Fibroblast of skin of right quadriceps (primary cell): Measurements from ENCODE around the gene MRAS.
"Not testable (repeated sequence)": the region's sequence is repeated elsewhere in the genome, so short reads cannot be mapped to it uniquely, and the experiment has no call there.

Source experiments
- DNase-seq: peaks from one replicate; pipeline ENCODE4 v3.0.0-alpha.2; 2013

MRAS gene

DNA sequence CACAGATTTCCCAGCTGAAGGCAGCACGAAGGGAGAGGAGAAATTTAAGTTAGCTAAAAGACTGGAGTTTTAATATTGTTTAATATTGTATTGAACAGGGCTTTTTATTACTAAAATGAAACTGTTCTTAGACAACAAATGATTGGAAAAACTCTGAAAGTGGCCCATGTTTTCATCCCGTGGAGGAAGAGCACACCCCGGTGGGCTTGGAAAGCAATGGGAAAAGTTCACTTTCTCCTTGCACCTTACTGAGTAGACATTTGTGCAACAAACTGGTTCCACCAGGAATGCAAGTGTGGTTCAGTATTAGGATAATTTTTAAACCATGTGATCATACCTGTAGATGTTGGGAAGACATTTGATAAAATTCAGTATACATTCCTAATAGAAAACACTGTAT, 77.8 kb downstream of the MRAS start:
- no peak for DNase-seq

DNA sequence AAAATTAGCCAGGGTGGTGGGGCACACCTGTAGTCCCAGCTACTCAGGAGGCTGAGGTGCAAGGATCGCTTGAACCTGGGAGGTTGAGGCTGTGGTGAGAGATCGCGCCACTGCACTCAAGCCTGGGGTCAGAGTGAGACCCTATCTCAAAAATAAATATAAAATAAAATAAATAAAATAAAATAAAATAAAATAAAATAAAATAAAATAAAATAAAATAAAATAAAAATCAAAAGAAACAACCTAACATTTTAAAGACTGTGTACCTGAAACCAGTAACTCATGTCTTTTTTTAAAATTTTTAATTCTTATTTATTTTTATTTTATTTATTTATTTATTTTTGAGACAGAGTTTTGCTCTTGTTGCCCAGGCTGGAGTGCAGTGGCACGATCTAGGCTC, 78.4 kb downstream of the MRAS start:
- DNase-seq = not testable (repeated sequence)

DNA sequence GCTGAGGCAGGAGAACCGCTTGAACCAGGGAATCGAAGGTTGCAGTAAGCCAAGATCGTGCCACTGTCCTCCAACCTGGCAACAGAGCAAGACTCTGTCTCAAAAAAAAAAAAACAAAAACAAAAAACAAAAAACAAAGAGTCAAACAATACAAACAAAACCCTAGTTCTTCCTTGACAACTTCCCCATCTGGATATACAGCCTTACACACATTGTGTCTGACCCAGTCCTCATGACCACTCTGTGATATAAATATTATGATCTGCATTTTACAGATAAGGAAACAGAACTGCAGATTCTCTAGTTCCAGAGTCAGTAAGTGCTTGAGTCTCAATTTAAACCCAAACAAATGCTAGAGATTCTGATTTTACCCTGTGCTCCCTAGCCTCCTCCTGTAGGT, 81.3 kb downstream of the MRAS start:
- no peak for DNase-seq

DNA sequence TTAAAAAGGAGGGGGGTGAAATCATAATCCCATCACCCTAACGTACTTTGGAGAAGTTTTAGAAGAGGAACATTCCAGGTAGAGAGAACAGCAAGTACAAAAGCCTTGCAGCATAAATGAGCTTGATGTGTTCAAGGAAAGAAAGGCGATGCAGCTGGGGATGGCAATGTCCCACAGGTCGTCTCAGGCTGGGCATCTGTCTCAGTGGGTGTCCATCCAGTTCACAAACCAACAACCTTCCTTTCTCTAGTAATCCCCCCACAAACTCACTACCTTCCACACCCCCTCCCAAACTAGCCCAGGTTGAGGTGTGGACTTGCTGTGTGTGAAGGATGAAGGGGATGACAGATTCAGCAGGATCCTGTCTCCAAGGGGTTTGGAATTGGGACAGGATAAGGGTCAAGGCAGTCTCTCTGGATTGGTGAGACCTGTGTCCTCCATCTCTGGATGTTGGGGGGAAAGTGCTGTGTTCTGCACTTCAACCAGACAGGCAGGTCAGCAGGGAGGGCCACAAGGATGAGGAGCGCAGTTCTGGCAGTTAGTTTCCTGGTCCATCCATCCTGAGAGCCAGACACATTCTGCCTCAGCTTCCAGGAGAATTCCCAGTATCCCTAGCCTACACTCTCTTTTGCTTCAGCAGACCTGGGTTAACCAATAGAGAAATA, 84.3 kb downstream of the MRAS start:
- DNase-seq = no peak

DNA sequence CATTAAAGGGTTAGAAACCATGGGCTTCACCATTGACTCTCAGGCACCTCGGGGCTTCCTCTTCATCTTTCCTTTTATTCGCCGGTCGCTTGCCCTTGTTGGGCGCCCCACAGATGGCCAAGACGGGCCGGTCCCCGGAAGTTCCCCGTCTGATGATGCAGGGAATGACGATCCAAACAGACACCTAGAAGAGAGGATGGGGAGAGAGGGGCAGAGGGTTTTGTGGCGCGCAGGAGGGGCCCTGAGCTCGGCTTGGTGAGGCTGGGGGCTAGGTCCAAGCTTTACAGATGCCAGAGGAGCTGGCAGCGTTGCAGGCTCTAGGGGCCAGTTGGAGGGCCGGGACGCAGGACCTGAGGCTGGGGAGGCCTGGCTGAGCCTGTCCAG, 85.5 kb downstream of the MRAS start:
- DNase-seq = no peak

DNA sequence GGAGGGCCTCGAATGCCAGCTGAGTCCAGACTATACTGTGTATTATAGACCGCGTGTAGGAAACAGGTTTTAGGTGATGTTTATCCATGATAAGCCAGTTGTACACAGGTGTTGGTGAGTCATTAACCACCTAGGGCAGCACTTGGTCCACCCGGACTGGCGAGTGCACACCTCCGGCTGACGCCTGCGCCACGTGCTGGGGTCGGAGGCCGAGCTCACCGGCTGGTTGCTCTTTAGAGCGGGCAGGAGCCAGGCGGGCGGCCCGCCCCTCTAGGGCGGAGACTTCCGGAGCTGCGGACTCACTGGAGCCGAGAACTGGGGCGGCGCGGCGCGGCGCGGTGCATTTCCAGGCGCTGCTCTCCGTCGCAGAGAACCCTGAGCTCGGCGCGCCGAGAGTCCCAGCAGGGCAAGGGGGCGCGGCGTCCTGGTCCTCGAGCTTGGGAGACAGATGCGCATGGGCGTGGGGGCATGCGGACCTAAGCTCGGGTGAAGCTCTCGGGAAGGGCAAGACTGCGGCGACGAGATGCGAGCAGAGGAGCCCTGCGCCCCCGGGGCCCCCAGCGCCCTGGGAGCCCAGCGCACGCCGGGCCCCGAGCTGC, 86.0 kb downstream of the MRAS start, which contains the start of gene ESYT3:
TSS of gene ESYT3 (plus strand) at position 341 of the 599 bp plus-strand sequence. CDS start at position 524, 183 bp downstream.
- DNase-seq = peak; percentile 50

DNA sequence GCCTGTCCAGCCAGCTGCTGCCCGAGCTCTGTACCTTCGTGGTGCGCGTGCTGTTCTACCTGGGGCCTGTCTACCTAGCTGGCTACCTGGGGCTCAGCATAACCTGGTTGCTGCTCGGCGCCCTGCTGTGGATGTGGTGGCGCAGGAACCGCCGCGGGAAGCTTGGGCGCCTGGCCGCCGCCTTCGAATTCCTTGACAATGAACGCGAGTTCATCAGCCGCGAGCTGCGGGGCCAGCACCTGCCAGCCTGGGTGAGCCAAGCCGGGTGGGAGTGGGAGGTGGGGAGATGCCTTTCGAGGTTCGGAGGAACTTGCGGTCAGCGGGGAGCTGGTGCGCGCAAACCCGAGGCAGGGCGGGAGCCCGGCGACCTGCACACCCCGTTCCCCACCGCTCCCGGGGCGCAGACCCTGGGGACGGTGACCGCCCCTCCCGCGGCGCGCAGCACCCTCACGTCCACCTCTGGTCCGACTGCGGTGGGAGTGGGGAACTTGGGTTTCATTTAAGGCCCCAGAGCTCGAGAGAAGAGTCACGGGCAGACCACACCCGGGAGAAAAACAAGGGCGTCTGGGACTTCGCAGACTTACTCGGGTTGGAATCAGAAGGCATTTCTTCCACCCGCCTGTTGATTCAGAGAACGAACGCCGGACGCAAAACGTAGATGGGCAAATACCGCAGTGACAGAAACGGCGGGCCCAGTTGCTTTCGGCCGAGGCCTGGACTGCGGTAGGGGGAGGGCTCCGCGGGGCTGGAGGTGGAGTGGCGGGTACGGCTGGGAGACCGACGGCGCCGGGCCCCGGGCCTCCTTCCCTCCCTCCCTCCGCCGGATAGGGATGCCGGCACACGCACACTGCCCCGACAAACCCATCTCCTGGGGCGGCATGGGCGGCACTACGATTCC, 86.7 kb downstream of the MRAS start:
- DNase-seq = no peak

DNA sequence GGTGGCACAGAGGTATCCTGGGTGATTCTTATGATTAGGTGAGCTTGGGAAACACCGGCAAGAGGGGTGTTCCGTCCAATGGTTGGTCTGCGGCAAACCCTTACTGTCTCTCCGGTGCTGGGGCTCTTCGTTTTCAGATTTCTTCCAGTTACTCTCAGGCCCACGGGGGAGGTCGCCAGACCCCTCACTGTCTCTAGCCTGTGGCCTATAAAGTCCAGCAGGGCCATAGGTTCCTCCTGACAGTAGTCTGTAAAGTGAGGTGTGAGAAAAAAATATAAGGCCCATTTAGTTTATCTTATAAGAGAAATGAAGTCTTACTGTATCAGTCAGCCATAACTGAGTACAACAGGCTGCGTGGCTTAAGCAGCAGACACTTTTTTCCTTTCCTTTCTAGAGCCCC, 87.5 kb downstream of the MRAS start:
- no peak for DNase-seq

DNA sequence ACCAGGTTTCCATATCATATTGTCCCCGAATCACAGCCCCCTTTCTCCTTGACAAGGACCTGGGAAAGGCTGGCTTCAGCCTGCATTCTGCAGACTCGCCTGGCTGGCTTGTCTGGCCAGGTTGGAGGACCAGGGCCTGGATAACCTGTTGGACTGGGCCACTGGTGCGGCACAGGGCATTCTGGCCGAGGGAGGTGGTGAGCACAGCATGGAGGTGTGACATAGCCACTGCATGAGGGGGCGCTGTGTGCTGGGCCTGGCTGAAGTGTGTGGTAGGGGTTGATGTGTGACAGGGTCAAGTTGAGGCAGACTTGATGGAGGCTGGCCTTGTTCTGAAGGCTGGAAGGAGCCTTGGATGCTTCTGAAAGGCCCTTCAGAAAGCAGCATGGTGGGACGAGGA, 88.9 kb downstream of the MRAS start:
- no peak for DNase-seq

DNA sequence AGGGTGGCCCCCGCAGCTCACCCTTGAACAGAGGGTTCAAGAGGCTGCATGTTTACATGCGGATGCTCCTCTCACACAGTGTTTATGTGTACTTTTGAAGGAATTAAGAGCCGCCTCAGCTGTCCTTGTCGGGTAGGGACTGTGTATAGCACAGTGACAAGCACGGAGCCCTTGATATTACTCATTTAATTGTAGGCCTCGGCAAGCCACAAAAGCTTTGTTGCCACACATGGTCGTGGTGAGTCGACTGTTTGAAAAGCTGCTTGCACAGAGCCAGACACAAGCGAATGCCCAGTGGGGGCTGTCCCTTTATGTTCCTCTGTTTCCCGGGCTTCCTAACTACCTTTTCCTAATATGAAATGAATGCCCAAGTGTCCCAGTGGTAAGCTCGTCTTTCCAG, 90.5 kb downstream of the MRAS start:
- peak; percentile 24 for DNase-seq

DNA sequence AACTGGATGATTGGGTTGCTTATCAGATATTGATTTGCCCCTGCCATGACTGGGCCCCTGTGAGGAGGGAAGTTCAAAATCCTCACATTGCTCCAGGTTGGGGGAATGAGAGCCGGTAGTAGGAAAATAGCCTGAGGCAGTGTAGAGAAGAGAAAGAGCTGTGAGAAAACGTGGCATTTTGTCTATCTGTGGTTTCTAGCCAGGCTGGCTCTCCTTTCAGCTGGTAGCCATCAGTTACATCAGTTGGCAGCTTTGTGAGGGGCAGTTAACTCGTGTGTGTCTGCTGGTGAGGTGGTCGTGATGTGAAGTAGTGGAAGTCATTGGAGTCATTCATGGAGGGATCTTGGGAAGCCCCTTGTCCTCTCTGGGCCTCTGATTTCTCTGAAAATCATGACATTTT, 91.3 kb downstream of the MRAS start:
- no peak for DNase-seq

DNA sequence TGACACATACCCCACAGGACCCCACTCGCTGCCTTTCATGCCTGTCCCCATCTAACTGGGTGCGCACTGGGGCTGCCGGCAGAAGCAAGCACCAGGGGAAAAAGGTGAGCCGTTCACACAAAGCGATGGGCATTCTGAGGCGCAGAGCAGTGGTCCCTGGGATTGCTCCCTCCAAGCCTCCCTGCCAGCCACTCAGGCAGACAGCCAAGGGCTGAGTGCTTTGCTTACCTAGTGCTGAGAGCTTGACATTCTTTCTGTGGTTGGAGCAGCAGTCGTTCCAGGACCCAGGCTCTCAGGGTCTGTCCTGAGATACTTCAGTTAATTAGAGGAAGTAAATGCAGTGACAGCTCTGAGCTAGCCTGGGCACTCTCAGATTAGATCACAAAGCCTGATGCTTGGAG, 91.7 kb downstream of the MRAS start:
- peak; percentile 46 for DNase-seq

DNA sequence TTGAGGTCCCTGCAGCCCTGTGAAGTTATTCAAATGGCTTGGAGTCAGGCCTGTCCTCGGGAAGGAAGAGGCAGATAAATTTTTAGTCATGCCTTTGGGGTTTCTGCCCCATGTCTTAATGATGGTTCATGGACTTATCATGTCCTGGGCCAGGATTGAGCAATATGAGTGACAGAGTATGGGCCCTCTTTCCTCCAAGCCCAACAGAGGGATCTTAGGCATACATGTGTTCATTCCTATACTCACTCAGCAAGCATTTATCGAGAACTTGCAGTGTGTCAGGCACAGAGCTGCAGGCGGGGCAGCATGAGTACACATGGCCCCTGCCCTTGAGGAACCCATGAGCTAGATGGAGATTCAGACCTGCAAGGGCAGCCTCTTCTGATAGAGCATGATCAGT, 92.2 kb downstream of the MRAS start:
- DNase-seq = peak; percentile 60

DNA sequence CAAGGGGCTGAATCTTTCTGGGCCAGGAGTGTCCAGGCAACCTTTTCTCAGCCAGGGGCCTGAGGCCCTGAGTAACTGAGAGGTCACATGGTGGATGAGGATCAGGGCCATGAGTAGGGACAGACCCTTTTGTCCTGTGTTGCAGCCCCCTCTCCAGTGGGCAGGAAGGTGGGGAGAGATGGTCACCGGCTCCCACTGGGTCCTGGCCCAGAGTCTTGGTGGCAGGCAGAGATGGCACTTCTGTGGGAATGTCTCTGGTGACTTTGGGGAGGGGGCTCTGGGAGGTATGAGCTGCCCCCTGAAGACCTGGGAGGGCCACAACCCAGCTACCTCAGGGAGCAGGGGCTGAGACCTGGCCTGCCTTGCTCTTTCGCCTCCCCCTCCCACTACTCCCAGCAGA, 92.9 kb downstream of the MRAS start:
- DNase-seq = no peak

DNA sequence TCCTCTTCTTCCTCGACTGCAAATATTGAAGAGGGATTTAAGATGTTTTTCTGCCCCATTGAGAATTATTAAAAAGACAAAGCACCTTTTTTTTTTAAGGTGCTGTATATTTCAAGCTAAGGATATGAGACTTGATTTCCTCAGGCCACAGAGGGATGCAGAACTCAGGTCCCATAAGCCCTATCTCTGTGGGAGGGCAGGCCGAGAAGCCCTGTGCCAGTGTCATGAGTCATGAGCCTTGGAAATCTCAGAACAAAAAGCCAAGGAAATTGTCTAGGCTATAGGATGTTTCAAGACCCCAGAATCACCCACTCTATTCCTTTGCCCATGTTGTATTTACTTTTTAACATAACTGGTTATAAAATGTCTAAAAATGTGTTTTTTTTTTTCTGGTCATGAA, 93.4 kb downstream of the MRAS start:
- peak; percentile 40 for DNase-seq

DNA sequence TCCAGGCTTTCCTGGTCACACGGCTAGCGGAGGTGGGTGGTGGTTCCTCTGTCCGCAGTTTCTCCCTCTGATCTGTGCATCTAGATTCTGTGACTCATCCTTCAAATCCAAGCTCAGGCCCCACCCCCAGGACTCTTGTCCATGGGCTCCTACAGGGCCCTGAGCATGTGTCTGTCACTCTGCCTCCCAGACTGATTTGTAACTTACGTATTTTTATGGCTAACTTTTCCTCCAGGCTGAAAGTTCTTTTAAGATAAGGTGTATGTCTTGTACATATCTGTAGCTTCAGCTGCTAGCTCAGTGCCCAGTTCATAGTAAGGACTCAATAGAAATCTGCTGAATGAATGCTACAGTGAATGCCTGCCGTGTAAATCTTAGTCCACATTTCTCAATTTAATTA, 94.1 kb downstream of the MRAS start:
- DNase-seq = peak; percentile 61

DNA sequence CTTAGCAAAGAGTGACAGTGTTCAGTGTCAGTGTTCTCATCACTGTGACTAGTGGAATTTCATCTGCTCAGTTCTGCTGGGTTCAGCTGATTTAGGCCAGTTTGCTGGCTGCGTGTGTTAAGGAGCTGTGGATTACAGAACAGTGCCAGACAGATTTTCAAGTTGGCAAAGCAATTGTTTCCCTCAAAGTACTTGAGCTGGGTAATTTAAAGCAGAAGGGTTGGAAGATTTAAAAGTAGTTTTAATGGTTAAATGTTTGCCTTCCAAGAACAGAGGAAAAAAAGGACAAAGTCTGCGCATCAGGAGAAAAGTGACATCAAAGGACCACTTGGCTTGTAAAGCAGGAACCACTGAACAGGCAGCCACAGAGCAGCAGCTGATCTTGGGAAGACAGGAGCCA, 94.7 kb downstream of the MRAS start:
- no peak for DNase-seq

DNA sequence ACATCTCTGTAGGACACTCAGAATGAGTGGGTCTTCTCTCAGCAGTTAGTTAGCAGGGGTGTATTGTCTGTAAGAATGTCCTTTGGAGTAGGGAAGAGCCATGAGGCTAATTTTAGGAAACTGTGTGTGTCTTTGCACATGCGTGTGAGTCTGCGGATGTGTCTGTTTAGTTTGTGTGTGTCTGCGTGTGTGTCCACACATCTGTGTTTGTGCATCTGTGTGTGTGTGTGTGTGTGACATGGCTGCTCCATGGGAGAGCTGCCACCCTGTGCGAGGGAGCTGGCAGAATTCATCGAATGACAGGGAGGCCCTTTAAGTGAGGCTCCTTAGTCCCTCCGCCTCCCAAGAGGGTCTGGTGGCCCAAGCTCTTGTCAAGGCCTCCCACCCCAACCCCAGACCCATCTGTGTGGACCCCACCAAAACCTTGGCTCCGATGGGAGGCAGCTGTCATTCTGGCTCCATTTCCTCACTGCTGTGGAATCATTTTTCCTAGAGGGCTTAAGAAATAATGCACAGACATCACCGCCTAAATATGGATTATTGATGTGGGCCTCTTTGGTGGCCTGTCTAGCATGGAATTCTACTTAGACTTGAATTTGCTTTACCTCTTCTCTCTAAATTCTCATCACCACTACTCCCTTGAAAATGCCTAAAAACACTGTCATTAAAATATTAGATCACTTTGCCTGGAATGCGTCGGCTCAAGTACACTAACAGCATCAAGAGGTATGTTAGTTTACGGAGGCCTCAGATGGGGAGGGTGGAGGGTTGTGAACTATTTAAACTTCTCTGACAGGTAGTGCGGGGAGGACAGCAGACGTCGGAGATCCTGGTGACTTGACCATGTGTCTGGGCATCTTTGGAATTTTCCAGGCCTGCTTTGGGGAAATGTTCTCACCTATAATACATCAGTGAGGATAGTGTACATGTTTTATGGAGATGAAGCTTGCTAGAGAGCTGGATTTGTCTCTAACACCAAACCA, 95.4 kb downstream of the MRAS start:
- no peak for DNase-seq

DNA sequence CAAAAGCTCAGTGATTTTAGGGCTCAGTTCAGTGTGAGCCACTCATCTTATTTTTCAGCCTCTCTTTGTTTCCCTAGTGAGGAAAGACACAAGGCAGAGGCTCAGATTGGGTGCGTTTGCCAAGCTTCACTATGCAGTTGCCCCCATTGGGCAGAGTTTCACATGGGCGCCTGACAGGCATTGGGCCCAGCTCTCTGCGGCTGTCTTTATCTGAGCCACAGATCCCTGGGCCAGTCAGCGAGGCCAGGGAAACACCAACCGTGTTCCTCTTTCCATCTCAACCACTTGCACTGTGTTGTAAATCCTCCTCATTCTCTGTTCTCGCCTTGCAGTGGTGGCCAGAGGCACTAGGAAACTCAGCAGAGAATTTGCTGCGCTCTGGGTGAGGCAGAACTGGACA, 96.9 kb downstream of the MRAS start:
- no peak for DNase-seq

DNA sequence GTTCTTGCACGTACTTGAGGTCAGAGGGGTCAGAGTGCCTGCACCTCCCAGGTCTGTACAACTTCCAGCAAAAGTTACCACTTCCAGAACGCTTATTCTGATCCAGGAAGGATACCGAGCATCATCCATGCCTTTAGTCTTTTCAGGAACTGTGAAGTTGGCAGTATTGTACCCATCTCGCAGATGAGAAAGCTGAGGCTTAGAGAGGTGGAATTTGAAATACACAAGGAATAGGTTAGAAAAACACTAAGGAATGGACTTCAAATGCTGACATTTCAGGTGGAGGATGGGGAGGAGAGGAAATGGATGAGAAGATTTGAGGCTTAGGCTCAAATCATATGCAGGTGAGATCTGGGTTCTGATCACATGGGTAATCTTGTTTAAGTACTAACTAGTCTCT, 97.3 kb downstream of the MRAS start:
- no peak for DNase-seq

DNA sequence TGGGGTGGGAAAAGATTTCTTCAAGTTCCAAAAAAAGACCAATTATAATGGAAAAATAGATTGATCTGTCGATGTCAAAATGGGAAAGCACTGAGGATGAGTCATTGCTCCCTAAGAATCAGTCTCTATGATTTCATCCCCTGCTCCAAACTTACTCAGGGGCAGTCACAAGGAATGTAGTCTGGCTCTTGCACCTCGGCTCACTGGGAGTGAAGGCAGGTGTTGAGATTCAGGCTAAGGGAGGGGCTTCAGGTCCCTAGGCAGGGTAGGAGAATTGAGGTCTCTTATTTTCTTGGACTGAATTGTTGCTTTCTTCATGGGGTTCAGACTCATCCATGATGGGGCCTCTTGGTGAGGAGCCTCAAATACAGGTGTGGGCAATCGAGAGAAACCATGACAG, 100.3 kb downstream of the MRAS start:
- DNase-seq = no peak

DNA sequence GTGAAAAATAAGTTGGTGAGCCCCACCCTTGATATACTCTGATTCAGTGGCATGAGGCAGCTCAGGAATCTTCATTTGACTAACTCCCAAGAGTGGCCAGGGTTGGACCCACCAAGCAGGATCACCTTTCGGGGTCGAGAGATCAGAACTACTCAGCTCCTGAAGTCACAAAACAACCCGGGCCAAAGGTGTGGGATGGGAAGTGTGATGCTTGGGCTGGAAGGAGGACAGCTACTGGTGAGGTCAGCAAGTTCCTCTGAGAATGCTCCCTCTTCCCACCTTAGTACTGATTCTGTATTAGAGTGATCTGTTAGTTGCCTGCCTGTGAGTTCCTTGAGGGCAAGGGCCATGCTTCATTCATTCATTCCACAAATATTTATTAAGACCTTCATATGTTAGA, 101.1 kb downstream of the MRAS start:
- DNase-seq = no peak

DNA sequence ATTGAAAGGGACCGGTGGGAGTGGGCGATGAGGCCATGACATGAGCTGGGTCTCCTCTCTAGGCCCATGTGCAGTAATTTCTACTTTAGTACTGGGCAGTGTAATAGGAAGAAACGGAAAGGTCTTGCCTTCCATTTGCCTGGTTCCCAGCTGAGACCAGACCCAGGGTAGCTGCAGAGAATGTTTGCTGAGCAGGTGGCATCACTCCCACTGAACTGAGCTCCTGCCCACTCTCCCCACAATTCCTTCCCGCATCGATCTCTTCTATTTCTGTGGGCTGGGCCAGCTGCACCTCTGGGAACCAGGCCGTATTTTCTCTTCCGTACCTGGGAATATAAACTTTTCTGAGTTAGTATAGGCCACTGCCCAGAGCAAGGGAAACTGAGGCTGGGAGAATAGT, 101.8 kb downstream of the MRAS start:
- no peak for DNase-seq
